ENCODE data around the gene ATF3.

The ATF3 gene

DNA sequence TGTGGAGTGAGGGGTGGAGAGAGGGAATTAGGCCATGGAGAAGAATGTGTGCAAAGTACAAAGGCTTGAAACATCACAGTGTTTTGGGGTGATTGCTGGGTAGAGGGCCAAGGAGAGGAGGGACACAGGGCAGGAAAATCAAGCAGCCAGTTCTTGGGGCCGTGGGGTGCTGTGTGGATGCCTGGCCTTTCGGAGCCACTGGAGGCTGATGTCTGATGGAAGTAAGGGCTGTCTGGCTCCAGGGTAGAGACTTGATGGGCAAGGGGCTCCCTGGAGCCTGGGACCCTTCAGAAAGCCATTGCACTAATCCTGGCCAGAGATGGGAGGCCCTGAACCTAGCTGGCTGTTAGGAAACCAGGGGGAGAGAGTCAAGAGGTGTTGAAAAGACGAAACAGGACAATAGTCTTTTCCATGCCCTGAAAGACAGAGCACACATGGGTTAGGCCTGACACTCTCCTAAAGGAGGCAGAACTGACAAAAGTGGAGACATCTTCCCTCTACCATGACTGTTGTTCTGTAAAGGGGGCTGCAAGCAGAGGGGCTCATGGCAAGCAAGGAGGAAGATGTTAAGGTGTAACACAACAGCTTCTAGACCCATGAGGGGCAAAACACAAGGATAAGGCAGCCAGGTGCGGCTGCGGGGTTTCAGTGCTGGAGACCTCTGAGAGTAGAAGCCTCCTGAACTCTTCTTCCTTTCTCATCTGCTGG is 21.0 kb downstream of the ATF3 start:
- ChIA-PET POLR2A (interaction anchor here (0.9 kb wide), 1 partner anchor 21 kb away, joined by 3 read pairs; the partner anchor contains the start of gene ATF3), CTCF (interaction anchor here (0.8 to 4.3 kb wide), 15 partner anchors 10 to 171 kb away, joined by 3 to 38 read pairs (median 5); partner anchors contain the start of gene ATF3)
- TF ChIP-seq, protein P1, sequence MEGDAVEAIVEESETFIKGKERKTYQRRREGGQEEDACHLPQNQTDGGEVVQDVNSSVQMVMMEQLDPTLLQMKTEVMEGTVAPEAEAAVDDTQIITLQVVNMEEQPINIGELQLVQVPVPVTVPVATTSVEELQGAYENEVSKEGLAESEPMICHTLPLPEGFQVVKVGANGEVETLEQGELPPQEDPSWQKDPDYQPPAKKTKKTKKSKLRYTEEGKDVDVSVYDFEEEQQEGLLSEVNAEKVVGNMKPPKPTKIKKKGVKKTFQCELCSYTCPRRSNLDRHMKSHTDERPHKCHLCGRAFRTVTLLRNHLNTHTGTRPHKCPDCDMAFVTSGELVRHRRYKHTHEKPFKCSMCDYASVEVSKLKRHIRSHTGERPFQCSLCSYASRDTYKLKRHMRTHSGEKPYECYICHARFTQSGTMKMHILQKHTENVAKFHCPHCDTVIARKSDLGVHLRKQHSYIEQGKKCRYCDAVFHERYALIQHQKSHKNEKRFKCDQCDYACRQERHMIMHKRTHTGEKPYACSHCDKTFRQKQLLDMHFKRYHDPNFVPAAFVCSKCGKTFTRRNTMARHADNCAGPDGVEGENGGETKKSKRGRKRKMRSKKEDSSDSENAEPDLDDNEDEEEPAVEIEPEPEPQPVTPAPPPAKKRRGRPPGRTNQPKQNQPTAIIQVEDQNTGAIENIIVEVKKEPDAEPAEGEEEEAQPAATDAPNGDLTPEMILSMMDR (IDR thresholded peaks at IDR 0.05; ENCODE audit: control extremely low read depth, extremely low read depth, low read depth, missing control alignments) = no peak

DNA sequence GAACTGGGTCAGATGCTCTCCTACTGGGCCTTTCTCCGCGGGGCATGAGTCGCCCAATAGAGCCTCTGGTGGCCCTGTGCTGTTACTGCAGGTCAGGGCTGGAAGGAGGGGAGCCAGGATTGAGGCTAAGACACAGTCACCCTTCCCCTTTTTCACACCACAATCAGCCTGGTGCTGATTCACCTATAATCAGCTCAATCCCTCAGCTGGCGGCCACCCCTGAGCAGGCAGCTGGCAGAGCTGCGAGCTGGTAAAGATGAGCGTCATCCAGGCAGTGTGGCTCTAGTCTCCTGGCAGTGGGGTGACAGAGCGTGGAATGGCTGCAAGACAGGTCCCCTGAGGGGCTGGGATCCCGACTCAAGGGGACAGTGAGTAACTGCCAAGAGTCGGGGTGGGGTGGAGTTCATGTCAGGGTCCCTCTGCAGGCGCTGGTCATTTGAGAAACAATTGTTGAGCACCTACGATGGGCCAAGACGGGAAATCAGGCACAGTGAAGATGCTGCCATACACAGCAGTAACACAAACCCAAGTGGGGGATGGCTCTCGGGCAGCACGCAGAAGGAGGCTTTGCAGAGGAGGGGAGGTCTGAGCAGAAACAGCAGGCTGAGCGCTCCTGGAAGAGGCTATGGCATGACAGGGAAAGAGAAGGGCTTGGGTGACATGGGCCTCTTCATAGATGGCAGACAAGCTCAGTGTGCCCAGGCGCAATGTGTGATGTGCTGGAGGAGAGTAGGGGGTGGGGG is 21.8 kb downstream of the ATF3 start:
- CTCF ChIA-PET = interaction anchor here (0.6 to 4.3 kb wide), 21 partner anchors 10 to 365 kb away, joined by 3 to 38 read pairs (median 5); partner anchors contain the start of gene ATF3
- POLR2A ChIA-PET = interaction anchor here (0.6 to 0.9 kb wide), 2 partner anchors 22 to 24 kb away, joined by 3 read pairs; partner anchors contain the start of gene ATF3
- peak; percentile 83 for DNase-seq (ENCODE audit: extremely low spot score)
- TF ChIP-seq, protein P1 (IDR thresholded peaks at IDR 0.05; ENCODE audit: control extremely low read depth, extremely low read depth, low read depth, missing control alignments) = peak; percentile 89

More for the DNA sequence above, 21.0 kb downstream of the ATF3 start:
- DNase-seq (ENCODE audit: extremely low spot score) = no peak

DNA sequence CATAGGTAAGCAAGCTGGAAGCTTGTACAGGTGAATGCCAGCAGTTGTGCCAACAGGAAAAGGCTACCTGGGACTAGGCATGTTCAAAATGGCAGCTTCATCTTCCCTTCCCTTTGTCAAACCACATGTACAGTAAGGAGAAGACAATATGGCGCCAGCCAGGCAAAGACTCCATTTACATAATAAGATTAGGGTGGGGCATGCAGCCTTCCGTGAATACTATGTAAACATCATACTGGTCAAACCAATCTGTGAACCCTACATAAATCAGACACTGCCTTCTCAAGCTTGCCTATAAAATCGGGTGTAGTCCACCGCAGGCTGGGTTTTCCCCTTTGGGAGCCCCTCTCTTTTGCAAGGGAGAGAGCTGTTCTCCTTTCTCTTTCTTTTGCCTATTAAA is 24.6 kb downstream of the ATF3 start:
- CTCF ChIA-PET = interaction anchor here (1.4 to 4.3 kb wide), 3 partner anchors 13 to 177 kb away, joined by 5 to 38 read pairs (median 7); no protein-coding TSS in a partner anchor
- DNase-seq (ENCODE audit: extremely low spot score) = no peak
- POLR2A ChIA-PET = no interaction called here
- TF ChIP-seq, protein P1 (IDR thresholded peaks at IDR 0.05; ENCODE audit: control extremely low read depth, extremely low read depth, low read depth, missing control alignments) = no peak

DNA sequence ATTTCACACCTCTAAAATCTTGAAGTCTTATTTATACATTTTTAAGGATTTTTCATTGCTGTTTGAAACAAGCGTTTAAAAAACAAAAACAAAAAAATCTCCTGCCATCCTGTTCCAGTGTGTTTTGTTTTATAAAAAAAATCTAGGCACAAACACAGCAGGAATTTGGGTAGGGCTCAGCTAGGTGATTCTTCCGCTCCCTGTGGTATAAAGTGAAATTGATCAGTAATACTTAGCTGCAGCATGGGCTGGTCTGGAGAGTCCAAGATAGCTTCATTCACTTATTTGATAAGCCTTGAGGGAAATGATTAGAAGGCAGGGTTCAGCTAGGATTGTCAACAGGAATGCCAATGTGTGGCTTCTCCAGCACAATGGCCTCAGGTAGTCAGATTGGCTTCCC is 25.7 kb downstream of the ATF3 start:
- no peak for DNase-seq (ENCODE audit: extremely low spot score)
- ChIA-PET CTCF (interaction anchor here (0.8 to 2.3 kb wide), 7 partner anchors 9 to 169 kb away, joined by 3 to 7 read pairs (median 3); no protein-coding TSS in a partner anchor), POLR2A (no interaction called here)
- TF ChIP-seq, protein P1 (IDR thresholded peaks at IDR 0.05; ENCODE audit: control extremely low read depth, extremely low read depth, low read depth, missing control alignments) = no peak

DNA sequence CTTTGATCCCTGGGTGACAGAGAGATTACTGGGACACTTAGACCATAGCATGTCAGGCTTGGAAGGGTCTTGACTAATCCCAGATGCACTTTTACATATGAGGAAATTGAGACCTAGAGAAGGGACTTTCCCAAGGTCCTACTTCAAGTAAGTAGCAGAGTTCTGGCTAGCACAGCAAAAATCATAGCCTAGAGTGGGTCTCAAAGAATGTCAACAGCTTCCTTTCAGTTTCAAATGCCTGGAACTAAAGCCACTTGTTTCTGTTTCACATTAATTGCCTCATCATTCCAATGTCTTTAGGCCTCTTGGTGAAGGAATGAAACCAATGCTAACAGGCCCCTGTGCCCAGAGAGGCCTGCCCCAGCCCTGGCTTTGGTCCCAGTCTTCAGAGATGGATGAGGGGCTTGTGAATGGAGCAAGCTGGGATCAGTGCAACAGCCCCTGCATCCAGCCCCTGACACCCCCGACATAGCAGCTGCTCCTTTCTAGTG is 26.6 kb downstream of the ATF3 start:
- ChIA-PET CTCF (interaction anchor here (0.8 to 1.7 kb wide), 4 partner anchors 13 to 170 kb away, joined by 3 to 4 read pairs (median 3); no protein-coding TSS in a partner anchor), POLR2A (no interaction called here)
- TF ChIP-seq, protein P1 (IDR thresholded peaks at IDR 0.05; ENCODE audit: control extremely low read depth, extremely low read depth, low read depth, missing control alignments) = no peak
- peak; percentile 32 for DNase-seq (ENCODE audit: extremely low spot score)

DNA sequence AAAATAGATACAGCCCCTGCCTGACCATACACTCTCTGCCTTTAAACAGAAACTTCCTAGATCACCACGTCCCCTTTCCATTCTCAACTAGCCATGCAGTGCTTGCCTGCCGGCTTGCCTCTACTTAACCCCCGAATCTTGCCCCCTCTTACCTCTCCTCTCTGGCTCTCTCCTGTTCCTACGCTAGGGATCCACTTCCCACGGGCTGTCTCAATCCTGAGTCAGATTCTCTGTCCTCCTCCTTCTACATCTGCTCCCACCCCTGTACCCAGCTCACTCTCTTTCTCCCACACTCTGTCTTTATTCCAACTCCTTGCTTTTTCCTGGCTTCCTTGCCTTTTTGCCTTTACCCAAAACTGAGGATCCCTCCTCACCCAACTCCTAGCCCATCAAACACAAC is 29.3 kb downstream of the ATF3 start:
- POLR2A ChIA-PET = no interaction called here
- CTCF ChIA-PET = interaction anchor here (4.1 kb wide), 1 partner anchor 8 kb away, joined by 24 read pairs; no protein-coding TSS in a partner anchor
- TF ChIP-seq, protein P1 (IDR thresholded peaks at IDR 0.05; ENCODE audit: control extremely low read depth, extremely low read depth, low read depth, missing control alignments) = no peak

More for the DNA sequence above, 29.3 kb downstream of the ATF3 start:
- DNase-seq (ENCODE audit: extremely low spot score) = no peak

Measured in GM10248 (cell line).